HG03280 (cell line): ENCODE results near the gene ZNF672.
"Not testable (repeated sequence)": the region's sequence is repeated elsewhere in the genome, so short reads cannot be mapped to it uniquely, and the experiment has no call there.

Source experiments
- ATAC-seq: cut with Tn5 transposase; IDR thresholded peaks from one replicate; pipeline ENCODE4 v1.9.1; 2021; ENCODE audit warnings: mild to moderate bottlenecking, moderate library complexity; ENCODE audit not compliant: unreplicated experiment

ZNF672 gene

DNA sequence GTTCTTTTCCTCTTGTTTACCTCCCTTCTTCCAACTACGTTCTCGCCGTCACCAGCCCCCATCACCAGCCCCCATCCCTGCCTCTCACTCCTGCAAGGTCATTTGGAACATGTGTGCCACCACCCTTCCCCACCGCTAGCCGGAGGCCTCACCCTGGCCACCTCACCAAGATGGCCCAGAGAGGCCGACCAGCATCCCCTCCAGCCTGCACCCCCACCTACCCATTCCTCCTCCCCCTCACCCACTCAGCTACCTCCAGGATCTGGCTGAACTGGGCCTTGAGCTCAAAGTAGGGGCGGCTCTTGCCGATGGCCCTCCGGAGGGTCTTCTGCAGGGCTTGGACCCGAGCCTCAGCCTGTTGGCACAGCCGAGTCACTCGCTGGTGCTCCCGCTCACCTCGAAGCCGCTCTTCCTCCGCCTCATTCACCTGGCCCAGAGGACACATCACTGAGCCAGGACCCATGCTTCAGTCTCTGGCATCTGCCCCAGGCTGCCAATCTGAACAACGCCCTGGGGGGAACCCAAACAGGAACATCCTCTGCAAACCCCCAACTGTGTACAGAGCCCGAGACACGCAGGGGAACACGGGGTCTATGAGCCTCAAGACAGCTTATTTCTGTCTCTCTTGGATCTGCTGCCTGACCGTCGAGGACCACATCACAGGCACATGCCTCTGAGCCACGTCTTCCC is 25.1 kb upstream of the ZNF672 start:
- no peak for ATAC-seq

DNA sequence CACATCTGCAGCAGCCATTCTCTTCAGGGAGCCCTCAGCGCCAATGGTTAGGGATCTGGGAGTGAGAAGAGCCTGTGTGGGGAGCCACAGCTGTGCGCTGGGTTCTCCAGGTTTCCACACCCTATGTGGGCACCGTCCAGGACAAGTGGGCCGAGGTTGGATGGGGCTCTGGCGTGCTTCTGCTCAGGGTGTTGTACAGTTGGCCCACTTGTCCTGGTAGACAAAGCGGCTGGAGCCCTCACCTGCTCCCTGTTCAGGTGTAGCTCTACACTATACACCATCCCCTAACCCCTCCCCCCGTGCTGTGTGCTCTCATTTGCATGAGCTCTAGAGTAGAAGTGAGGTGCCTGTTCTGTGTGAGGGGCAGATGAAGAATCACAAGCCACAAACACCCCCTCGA is 24.5 kb upstream of the ZNF672 start:
- no peak for ATAC-seq

DNA sequence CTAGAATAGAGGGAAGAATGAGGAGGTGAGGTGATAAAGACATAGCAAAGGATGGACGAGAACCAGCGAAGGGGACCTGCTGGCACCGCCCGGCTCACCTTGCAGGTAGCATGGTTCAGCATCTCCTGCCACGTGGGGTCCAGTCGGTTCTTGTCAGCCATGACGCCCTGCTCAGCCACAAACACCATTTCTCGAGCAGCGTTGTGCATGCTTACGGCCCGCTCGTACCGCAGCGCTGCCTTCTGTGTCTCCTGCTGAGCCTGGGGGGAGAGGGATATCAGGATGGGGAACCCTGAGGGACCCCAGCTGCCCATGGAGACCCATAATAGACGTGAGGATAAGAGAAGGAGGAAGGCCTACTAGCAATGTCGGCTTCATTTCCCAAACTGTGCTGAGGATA is 23.7 kb upstream of the ZNF672 start:
- ATAC-seq = no peak

DNA sequence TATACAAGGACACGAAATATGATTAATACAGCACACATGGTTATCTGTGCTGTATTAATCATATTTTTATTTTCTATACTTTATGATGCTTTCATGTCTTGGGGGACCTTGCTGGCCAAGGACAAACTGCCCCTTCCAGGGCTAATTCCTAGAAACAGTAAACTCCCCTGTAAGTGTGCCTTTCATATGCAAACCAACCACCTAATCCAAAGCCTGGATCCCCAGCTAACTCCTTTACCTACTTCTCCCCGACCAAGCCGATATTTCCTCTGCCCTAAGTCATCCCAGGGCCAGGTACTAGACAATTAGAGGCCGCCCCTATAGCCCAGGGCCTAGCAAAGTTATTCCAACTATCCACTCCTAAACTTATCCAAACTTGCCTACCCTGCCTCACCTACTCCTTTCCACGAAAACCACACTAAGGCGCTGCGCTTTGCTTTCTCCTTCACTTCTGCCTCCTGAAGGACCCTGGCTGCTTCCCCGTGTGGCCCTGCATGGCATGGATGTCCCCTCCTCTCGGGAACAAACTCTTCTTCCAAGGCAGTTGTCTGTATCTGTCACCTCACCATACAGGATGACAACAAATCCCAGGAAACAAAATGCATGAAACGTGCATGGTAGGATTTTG is 22.5 kb upstream of the ZNF672 start:
- no peak for ATAC-seq

DNA sequence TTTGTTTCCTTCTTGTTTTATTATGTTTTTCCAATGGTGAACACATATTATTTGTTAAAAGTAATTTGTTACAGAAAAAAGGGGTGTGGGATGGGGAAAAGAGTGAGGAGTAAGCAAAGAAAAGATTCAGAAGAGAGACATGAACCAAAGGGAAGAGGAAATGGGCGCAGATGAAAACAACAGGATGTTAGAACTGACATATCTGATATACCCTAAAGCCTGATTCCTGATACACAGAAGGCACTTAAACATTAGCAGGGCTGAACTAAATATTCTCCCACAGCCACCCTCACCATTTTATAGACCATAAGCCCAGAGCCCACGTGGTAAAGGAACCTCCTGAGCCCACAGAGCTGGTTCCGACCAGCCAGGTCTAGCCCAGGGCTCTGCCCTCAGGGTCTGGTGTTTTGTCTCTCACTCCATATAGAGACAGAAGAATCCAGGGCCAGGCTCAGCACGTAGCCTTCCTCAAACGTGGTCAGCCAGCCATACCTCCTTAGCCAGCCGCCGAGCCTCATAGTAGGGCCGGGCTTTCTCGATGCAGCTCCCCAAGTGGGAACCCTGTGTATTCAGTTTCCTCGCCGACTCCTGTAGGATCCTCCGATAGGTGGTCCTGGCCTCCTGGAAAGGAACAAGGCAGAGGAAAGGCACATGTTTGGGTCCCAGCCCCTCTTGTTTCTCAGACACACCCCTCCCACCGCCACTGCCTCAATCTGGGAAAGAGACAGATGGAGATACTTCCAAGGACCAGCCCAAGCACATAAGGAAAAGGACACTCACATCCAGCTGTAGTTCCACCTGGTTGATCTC is 21.8 kb upstream of the ZNF672 start:
- no peak for ATAC-seq

DNA sequence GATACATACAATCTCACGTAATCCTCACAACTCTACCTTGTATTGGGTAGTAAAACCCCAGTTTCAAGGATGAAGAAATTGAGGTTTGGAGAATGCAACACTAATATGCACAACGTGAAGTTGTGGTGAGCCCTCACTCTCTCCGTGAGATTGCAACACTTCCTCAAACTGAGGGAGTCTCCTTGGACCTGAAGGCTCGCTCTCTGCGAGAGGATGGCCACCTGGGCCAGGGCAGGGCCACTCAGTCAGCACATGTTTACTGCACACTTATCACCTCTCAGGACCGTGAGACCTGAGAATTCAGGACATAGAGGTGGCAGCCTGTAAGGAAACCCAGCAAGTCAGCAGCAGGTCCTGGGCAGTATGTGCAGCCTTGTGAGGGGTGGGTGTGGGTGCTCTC is 21.0 kb upstream of the ZNF672 start:
- ATAC-seq = no peak

DNA sequence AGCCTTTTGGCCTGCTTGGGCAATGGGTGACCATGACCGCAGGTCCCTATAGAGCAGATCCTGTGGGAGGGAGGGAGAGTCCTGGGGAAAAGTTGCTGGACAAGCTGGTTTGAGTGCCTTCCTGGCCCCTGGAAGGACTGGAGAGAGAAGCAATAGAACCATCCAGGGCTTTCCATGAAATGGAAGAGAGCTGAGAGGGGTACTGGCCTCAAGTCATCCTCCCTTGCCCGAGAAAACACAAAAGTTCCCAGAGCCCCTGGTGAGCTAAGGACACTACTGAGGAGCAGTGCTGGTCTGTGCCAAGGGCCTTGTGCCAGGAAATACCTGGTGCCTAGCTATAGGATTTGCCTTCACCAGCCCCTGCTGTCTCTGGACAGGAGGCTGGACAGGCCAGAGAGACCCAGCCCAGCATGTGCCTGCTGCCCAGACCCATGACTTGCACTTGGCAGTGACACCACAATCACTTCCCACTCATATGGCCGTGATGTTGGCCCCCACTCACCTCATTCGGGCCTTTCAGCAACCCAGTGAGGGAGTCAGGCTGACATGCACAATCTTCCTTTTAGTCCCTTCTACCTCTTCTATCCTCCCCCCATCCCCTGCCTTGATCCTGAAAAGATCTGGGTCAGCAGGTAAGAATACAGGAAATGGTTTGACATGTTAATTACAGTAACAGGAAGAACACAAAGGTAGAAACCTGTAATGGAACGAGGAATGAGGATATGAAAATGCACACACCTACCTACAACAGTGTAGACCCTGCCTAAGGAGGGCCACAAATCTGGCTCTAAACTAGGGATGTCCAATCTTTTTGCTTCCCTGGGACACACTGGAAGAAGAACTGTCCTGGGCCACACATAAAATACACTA is 19.3 kb upstream of the ZNF672 start:
- no peak for ATAC-seq

DNA sequence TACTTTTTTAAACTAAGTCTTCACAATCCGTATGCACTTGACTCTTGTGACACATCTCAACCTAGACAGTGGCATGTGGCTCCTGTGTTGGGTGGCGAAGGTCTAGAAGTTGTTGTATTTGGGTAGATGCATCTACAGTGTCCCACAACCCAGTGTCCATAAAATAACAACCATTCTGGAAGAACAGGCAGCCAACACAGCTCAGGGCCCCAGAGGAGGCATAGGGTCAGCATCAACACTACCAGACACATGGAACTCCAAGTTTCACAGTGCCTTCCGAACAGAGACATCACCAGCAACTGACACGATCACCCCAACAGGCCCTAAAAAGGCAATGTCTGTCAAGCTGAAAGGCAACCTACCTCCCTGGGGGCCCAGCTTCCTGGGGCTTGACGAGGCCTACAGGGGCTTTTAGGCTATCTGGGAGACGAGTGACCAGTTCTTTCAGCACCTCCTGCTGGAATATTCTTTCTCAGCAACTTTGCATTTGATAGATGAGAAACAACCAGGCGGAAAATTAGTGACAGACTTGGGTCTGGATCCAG is 17.9 kb upstream of the ZNF672 start:
- no peak for ATAC-seq

DNA sequence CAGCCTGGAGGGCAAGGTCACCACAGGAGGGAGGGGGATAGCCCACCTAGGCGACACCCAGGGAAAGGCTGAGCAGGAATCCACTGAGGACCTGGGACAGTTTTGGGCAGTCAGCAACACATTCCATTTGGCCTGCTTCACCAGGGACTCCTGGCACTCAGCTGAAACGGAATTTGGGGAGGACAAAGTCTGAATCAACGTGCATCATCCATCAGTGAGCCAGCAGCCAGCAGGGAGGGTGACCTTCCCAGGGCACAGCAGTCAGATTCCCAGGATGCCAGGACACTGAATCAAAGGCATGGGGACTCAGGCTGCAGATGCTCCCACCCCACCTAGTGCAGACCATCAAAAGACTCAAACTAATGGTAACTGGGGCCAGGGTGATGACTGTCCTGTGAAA is 16.9 kb upstream of the ZNF672 start:
- no peak for ATAC-seq

DNA sequence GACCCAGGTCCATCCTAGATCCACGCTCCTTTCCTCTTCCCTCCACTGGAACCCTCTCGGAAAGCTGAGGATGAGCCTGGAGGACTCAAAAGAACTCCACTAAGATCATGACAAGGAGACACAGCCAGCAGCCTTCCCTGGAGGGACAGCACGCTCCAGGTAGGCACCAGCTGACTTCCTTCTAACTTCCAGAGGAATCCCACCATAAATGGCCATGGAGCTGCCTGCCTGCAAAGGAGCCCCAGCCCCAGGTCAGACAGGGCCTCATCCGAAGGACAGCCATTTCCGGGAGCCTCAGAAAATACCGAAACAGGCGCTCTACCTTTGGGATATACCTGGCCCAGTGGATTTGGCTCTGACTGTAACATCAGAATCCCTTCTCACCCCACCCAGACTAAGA is 16.4 kb upstream of the ZNF672 start:
- ATAC-seq = no peak

DNA sequence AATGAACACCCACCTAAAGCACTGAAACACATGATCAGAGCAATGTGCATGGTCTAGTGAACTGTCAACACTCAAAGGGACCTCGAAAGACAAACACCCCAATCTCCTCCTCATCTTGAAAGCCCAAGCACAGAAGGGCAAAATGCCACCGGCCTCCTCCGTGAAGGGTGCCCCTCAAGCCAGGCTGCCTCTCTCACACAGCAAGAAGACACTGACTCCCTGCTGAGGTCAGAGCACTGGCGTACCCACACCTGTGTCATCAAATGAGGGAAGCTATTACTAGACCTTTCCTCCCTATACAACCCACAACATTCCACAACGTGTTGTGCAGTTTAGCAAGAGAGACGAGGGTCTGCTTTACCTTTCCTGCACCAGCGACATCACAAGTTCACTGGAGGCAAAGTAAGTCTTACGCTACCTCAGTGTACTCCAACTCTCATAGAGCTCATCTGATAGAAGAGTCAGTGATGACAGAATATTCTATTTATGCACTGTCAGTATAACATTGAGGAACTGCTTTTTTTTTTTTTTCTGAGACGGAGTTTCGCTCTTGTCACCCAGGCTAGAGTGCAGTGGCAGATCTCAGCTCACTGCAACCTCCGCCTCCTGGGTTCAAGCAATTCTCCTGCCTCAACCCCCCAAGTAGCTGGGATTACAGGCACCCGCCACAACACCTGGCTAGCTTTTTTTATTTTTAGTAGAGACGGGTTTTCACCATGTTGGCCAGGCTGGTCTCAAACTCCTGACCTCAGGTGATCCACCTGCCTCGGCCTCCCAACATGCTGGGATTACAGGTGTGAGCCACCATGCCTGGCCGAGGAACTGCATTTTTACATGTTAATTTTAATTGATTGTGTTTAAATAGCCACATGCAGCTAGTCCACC is 15.6 kb upstream of the ZNF672 start:
- ATAC-seq = no peak

DNA sequence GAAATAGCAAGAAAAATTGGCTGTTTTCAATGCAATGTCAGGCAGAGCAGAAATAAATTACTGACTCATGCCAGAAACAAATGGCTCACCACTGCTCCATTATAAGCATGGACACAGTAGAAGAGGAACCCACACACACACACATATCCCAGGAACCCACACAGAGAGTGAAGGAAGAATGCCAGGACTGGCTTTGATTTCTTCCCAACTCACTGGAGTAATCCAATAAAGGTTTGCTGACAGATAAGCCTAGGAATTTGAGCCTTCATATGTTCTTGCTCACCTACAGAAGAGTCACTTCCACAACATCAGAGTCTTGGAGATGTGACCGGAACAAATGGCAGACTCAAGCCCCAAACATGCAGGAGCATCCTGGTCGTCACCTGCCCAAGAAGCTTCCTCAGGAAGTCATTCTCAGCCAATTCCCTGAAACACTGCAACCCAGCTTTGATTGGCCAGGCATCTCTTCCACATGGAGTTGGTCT is 14.5 kb upstream of the ZNF672 start:
- ATAC-seq = no peak

DNA sequence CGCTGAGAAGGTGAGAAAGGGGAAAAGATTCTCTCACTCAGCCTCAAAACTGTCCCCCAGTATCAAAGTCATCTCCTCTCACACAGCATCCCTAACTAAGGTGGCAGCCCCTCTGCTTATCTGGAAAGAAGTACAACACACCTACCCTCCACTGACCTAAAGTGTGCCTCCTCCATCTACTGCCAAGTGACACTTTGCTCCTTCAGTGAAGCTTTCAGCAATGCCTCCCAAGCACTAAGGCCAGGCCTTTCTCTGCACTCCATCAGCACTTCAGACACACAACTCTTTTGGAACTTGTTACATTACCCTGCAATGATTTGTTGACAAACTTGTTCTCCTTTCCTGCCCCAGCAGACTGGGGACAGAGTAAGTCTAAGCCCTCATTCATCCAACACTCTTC is 13.7 kb upstream of the ZNF672 start:
- no peak for ATAC-seq

DNA sequence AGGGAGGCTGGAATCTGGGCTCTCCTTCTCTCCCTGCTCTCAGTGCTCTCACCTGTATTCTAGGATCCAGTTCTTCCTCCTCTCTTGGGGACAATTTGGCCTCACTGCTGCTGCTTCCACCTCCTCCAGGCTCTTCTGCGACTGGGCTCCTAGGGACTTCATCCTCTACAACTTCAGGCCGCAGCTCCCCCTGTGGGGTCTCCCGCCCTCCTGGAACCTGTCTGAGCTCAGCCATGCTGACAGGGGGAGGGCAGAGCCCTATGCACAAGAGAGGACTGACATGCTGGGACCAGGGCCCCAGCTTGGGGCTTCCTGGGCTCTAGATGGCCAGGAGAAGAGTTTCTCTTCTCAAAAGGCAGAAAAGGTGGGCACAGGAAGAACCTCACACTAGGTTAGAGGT is 13.3 kb upstream of the ZNF672 start:
- no peak for ATAC-seq

DNA sequence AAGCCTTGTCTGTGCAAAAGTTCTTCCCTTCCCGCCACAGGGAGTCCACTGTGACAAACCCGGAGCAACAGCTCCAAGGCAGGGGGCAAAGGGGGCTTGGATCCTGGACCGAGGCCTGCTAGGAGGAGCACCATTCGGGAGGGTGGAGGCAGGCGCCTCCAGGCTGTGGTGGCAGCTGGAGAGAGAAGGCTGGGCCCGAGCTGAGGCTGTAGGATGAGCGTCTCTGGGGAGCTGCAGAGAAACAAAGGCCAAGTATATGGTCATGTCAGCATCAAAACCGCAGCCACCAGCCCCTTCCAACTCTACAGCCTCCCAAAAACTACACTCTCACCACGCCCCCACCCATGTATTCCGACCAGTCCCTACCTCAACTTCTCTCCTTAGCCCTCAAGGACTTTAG is 12.9 kb upstream of the ZNF672 start:
- no peak for ATAC-seq

DNA sequence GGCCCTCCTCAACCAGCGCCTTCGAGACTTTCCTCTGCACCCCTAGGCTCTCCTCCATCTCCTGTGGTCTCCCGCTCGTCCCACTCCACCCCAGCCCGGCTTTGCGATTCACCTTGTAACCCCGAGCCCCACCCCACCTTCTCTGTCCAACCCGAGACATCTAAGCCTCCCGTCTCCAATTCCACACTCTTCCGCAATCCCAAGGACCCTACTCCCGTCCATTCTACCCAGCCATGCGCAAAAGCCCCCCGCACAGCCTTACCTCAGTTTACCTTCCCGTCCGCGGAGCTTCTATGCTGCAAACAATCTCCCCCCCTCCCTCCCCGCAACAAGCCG is 12.5 kb upstream of the ZNF672 start:
- peak; percentile 13 for ATAC-seq

DNA sequence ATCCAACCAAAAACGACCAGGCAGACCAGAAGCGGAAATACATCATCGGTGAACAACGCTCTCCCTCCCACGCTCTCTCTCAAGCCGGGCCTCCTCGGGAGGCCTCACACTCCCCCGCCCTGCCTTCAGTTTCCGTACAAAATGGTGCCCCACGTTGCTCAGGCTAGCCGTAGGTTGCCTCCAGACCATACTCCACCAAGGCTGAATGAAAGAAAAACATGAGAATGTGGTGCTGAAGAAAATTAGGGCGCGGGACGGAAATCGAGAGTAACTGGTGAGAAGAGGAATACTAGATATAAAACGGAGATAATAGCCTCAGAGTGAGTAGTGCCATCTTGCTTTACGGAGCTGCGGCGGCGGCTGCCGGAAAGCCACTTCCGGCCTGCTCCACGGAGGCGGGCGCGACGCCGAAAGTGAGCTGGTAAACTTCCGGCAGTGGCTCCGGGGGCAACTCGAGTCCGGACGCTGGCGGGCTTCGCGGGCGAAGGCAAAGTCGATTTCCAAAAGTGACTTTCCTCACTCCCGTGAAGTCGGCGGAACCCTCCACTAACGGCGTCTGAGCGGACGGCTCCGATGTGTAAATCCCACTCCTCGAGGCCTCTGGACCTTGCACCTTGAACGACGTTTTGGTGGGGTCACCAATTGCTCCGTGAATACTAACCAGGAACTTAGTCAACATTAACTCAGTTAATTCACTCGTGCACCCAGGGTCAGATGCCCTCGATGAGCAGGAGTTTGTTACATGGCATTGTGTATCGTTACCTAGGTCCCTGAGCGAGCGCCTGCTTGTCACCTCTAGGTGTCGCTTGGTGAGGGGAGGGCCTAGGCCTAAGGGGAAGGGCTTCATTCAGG is 11.9 kb upstream of the ZNF672 start, which contains the start of gene SH3BP5L:
SH3BP5L (minus strand) TSS at position 7 of the 852 bp plus-strand sequence. CDS start 980 bp downstream, outside the sequence.
- peak; percentile 90 for ATAC-seq

DNA sequence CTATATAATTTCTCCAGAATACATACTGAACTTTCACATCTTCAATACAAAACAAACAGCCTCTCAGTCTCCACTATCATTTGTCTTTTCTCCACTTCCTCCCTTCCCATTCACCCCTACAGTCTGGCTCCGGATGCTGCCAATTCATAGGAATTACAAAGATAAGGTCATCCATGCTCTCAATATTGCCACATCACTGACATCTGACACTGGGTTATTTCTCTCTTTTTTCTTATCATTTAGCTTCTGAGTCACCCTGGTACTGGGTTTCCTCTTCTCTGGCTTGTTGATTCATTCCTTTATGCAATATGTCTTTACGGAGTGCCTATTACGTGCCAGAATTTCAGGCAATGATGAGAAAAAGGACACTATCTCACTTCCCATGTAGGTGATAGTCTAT is 9.2 kb upstream of the ZNF672 start:
- ATAC-seq = no peak

DNA sequence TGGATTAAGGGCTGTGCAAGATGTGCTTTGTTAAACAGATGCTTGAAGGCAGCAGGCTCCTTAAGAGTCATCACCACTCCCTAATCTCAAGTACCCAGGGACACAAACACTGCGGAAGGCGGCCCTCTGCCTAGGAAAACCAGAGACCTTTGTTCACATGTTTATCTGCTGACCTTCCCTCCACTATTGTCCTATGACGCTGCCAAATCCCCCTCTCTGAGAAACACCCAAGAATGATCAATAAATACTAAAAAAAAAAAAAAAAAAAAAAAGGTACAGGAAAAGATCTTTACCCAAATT is 7.4 kb upstream of the ZNF672 start:
- ATAC-seq = not testable (repeated sequence)
